Lower leg skin (tissue), 4 donors: ENCODE data around the gene MMP12. TPM values are rescaled to one million over a fixed set of nuclear protein-coding genes. Genes with fewer than 3 reads are reported as not detected.

Experiments
- DNase-seq, 2 donors: peaks; one replicate each; pipeline ENCODE4 v3.0.0-alpha.2; 2019; ENCODE audit warnings: low spot score in 2 of 2
- H3K4me3 ChIP-seq: fragments of 200-600 bp; sonication (generic); 2 replicates; pipeline ENCODE4 v1.5.1; 2017; ENCODE audit warnings: mild to moderate bottlenecking, low read depth; ENCODE audit not compliant: poor library complexity, severe bottlenecking
- CTCF ChIP-seq, 3 donors: fragments of 450-650 bp; IDR thresholded peaks; one replicate each; pipeline ENCODE4 v1.5.1; 2016; ENCODE audit warnings: antibody characterized with exemption in 3 of 3, mild to moderate bottlenecking in 3 of 3, moderate library complexity in 2 of 3
- POLR2A ChIP-seq, 2 donors: fragments of 450-650 bp; IDR thresholded peaks; one replicate each; pipeline ENCODE4 v1.6.1; 2016 to 2017; ENCODE audit warnings: antibody characterized with exemption in 2 of 2, mild to moderate bottlenecking in 1 of 2, moderate library complexity in 1 of 2
- WGBS, 2 donors: methylation state at CpG; one replicate each; pipeline ENCODE4 v1.1.5; 2018; 5-methylcytosine and 5-hydroxymethylcytosine counted together
- intact Hi-C: fragments of 100-400 bp; cut with DNase I; formaldehyde crosslinking; loops from one replicate; pipeline ENCODE4 v1.15.0; 2023; ENCODE audit warnings: low total_unique reads
- total RNA-seq, 4 donors: library from RNA; depleted of rRNA; stranded (reverse); fragments of >200 nt; gene quantifications; one replicate each; pipeline ENCODE4 v1.1.0, GENCODE V29; 2016

Gene MMP12
- under 1 TPM in 1 of 4 donors, not detected in 3; 0.59 TPM for total RNA-seq

DNA sequence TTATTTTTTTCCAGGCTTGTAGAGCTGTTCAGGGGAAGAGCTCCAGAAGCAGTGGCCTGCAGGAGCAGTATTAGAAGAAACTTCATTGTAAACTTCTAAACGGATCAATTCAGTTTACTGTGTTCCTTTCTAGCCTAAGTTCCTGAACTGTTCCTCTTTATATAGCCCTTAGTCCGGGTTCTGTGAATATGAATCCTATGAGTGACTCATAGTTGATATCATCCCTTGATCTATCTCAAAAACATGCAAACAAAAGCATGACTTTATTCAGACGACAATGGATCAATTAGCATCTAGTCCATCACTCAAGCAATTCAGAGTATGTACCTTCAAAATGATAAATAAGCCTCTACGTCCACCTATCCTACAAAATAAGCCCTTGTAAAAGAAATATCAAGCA lies at the start of gene MMP12:
TSS of gene MMP12 (minus strand) at position 131 of the 400 bp plus-strand sequence. CDS start at position 86, 45 bp downstream.
- WGBS, 2 donors: 66 to 76% methylated on average over 4 of the region's 4 CpGs
- TF ChIP-seq CTCF (IDR thresholded peaks at IDR 0.05) (no peak), POLR2A (IDR thresholded peaks at IDR 0.05) (no peak)
- no peak within 1 kb of the TSS for H3K4me3 ChIP-seq
- DNase-seq: no peak
- intact Hi-C loops: no loop called here

- intact Hi-C loops: no loop called here
- TF ChIP-seq CTCF (IDR thresholded peaks at IDR 0.05): no peak
- TF ChIP-seq POLR2A (IDR thresholded peaks at IDR 0.05): no peak
- WGBS, 2 donors: 72 to 74% methylated on average over 3 of the region's 3 CpGs
- H3K4me3 ChIP-seq: no peak overlapping the region
- DNase-seq: no peak
These were observed 46.9 kb upstream of the MMP12 start for GRCh38 chr11:102921587-102922220.

DNA sequence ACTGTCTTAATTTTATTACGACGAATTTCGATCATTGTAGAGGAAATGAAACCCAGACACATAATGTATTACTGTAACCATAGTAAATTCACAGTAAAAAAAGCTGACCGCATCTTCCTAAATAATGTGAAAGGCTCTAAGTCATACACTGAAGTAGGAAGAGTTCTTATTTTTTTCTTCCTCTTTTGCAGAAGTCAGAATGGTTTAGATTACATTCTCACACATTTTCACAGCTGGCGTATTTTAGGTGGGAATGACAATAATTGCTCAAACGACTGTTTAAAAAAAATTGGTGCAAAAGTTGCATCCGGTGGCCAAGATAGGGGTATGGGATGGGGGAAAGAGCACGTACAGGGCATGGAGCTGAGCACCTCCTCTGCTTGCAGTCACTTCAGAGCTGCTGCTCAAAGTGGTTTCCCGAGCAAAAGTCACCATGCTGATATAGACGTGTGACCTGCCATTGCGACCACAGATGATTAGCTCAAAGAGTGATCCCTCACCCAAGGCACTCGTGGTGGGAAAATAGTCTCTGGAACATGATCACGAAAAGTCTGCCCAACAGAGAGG lies 45.4 kb upstream of the MMP12 start:
- TF ChIP-seq CTCF (IDR thresholded peaks at IDR 0.05): no peak
- TF ChIP-seq POLR2A (IDR thresholded peaks at IDR 0.05): no peak
- no peak overlapping the region for H3K4me3 ChIP-seq
- 65 to 67% methylated on average over 13 of the region's 13 CpGs for WGBS, 2 donors
- DNase-seq: no peak
- intact Hi-C loops: no loop called here

DNA sequence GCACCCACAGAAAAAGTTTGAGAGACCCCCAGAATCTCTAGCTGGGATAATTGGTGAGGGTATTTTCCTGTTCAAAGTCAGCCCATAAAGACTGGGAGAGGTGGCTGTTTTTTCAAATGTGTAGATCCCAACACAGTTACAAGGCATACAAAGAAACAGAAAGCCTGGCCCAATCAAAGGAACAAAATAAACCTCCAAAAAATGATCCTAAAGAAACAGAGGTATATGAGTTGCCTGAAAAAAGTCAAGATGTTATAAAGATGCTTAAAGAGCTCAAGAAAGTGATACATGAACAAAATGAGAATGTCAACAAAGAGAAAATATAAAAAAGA lies 40.2 kb upstream of the MMP12 start:
- no peak for DNase-seq
- no peak overlapping the region for H3K4me3 ChIP-seq
- TF ChIP-seq CTCF (IDR thresholded peaks at IDR 0.05) (no peak), POLR2A (IDR thresholded peaks at IDR 0.05) (no peak)
- intact Hi-C loops: no loop called here

GRCh38 chr11:102914238-102915043 lies 39.7 kb upstream of the MMP12 start:
- TF ChIP-seq CTCF (IDR thresholded peaks at IDR 0.05) (no peak), POLR2A (IDR thresholded peaks at IDR 0.05) (no peak)
- DNase-seq: no peak
- WGBS, 2 donors: 43 to 49% methylated on average over 3 of the region's 3 CpGs
- intact Hi-C loops: no loop called here
- no peak overlapping the region for H3K4me3 ChIP-seq
